ENCODE measurements around the gene TLR1. TPM values are rescaled to one million over a fixed set of nuclear protein-coding genes. Genes with fewer than 3 reads are reported as not detected.

TLR1 gene
- polyA plus RNA-seq, 1 of the 3 experiments (the other 2 are of a cell fraction) = not detected

DNA sequence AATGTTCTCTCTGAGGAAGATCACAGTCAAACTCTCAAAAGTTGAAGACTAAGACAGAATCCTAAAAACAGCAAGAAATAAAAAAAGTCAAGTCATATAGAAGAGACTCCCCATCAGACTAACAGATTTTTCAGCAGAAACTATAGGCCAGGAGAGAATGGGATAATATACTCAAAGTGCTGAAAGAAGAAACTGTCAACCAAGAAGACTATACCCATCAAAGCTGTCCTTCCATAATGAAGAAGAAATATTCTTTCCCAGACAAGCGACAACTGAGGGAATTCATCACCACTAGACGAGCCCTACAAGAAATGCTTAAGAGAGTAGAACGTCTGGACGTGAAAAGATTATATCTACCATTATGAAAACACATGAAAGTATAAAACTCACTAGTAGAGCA is 30.0 kb upstream of the TLR1 start:
- 67% methylated on average over 4 of the region's 4 CpGs for WGBS (ENCODE audit: low lambda C conversion rate)
- Histone ChIP-seq H3K4me1 (ENCODE audit: control insufficient read depth in 1 of 2, insufficient read depth in 2 of 2, low read depth in 1 of 2, low read length in 1 of 2) (no peaks in the 10 kb centered on the region), H3K36me3 (replicated peaks in 1 of 2; ENCODE audit: control insufficient read depth in 1 of 2, insufficient read depth in 2 of 2, low read length in 1 of 2) (no peaks in the 10 kb centered on the region), H3K9me3 (peaks cover 22% of the 10 kb centered on the region), H3K79me2 (ENCODE audit: insufficient read depth) (no peaks in the 10 kb centered on the region), H3K4me2 (no peak overlapping the region), H3K4me3 (ENCODE audit: low read depth in 2 of 2, low read length in 1 of 2) (no peak overlapping the region), H4K20me1 (ENCODE audit: insufficient read depth) (no peaks in the 10 kb centered on the region), H3K9me2 (no peaks in the 10 kb centered on the region), H3K27ac (ENCODE audit: low read depth in 2 of 2, low read length in 1 of 2) (no peak overlapping the region), H2AFZ (ENCODE audit: low read depth) (no peak overlapping the region), H3F3A (replicated peaks; ENCODE audit: insufficient read depth) (peaks cover 15% of the 10 kb centered on the region), H3K9ac (no peak overlapping the region), H3K27me3 (ENCODE audit: insufficient read depth) (no peaks in the 10 kb centered on the region; the same call in 1 of the 2 replicates)
- DNase-seq = no peak
- ChIA-PET POLR2A (no interaction called here), CTCF (interaction anchor here (0.8 to 1.7 kb wide), 3 partner anchors 26 to 75 kb away, joined by 3 to 4 read pairs (median 3); no protein-coding TSS in a partner anchor)
- TF ChIP-seq GATA2 (CRISPR knock-in tag; IDR thresholded peaks at IDR 0.05) (no peak), RAD21 (IDR thresholded peaks at IDR 0.05; ENCODE audit: low read length) (no peak), FOXJ3 (CRISPR knock-in tag; IDR thresholded peaks at IDR 0.05) (no peak), SMC3 (IDR thresholded peaks at IDR 0.05; ENCODE audit: low read depth, low read length) (no peak), FOXM1 (IDR thresholded peaks at IDR 0.05; ENCODE audit: low read depth) (no peak), RXRA (IDR thresholded peaks at IDR 0.05; ENCODE audit: borderline replicate concordance, low read depth) (no peak), RFX5 (IDR thresholded peaks at IDR 0.05; ENCODE audit: low read length) (no peak), EP300 (IDR thresholded peaks at IDR 0.05; ENCODE audit: borderline replicate concordance in 1 of 2, low read depth in 1 of 2, low read length in 1 of 2) (no peak), MEF2A (IDR thresholded peaks at IDR 0.05; ENCODE audit: borderline replicate concordance, low read depth) (no peak), NFIC (IDR thresholded peaks at IDR 0.05; ENCODE audit: borderline replicate concordance) (no peak), SIN3A (IDR thresholded peaks at IDR 0.05; ENCODE audit: borderline replicate concordance, low read depth, low read length) (no peak), CHD2 (IDR thresholded peaks at IDR 0.05; ENCODE audit: low read length, partially characterized antibody) (no peak)
- TF ChIP-seq, protein P1, sequence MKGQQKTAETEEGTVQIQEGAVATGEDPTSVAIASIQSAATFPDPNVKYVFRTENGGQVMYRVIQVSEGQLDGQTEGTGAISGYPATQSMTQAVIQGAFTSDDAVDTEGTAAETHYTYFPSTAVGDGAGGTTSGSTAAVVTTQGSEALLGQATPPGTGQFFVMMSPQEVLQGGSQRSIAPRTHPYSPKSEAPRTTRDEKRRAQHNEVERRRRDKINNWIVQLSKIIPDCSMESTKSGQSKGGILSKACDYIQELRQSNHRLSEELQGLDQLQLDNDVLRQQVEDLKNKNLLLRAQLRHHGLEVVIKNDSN (IDR thresholded peaks at IDR 0.05; ENCODE audit: borderline replicate concordance, low read depth) = no peak
- TF ChIP-seq, protein P2, sequence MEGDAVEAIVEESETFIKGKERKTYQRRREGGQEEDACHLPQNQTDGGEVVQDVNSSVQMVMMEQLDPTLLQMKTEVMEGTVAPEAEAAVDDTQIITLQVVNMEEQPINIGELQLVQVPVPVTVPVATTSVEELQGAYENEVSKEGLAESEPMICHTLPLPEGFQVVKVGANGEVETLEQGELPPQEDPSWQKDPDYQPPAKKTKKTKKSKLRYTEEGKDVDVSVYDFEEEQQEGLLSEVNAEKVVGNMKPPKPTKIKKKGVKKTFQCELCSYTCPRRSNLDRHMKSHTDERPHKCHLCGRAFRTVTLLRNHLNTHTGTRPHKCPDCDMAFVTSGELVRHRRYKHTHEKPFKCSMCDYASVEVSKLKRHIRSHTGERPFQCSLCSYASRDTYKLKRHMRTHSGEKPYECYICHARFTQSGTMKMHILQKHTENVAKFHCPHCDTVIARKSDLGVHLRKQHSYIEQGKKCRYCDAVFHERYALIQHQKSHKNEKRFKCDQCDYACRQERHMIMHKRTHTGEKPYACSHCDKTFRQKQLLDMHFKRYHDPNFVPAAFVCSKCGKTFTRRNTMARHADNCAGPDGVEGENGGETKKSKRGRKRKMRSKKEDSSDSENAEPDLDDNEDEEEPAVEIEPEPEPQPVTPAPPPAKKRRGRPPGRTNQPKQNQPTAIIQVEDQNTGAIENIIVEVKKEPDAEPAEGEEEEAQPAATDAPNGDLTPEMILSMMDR (IDR thresholded peaks at IDR 0.05) = no peak
- TF ChIP-seq, protein P3, sequence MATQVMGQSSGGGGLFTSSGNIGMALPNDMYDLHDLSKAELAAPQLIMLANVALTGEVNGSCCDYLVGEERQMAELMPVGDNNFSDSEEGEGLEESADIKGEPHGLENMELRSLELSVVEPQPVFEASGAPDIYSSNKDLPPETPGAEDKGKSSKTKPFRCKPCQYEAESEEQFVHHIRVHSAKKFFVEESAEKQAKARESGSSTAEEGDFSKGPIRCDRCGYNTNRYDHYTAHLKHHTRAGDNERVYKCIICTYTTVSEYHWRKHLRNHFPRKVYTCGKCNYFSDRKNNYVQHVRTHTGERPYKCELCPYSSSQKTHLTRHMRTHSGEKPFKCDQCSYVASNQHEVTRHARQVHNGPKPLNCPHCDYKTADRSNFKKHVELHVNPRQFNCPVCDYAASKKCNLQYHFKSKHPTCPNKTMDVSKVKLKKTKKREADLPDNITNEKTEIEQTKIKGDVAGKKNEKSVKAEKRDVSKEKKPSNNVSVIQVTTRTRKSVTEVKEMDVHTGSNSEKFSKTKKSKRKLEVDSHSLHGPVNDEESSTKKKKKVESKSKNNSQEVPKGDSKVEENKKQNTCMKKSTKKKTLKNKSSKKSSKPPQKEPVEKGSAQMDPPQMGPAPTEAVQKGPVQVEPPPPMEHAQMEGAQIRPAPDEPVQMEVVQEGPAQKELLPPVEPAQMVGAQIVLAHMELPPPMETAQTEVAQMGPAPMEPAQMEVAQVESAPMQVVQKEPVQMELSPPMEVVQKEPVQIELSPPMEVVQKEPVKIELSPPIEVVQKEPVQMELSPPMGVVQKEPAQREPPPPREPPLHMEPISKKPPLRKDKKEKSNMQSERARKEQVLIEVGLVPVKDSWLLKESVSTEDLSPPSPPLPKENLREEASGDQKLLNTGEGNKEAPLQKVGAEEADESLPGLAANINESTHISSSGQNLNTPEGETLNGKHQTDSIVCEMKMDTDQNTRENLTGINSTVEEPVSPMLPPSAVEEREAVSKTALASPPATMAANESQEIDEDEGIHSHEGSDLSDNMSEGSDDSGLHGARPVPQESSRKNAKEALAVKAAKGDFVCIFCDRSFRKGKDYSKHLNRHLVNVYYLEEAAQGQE (IDR thresholded peaks at IDR 0.05; ENCODE audit: low read depth, low read length) = no peak
- TF ChIP-seq, protein P4, sequence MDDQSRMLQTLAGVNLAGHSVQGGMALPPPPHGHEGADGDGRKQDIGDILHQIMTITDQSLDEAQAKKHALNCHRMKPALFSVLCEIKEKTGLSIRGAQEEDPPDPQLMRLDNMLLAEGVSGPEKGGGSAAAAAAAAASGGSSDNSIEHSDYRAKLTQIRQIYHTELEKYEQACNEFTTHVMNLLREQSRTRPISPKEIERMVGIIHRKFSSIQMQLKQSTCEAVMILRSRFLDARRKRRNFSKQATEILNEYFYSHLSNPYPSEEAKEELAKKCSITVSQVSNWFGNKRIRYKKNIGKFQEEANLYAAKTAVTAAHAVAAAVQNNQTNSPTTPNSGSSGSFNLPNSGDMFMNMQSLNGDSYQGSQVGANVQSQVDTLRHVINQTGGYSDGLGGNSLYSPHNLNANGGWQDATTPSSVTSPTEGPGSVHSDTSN (IDR thresholded peaks at IDR 0.05) = no peak
